ENCODE data around the gene ARGLU1.

Gene ARGLU1

GRCh38 chr13:106530171-106530851 lies 37.6 kb downstream of the ARGLU1 start:
- no peak for TF ChIP-seq GABPA (IDR thresholded peaks at IDR 0.05; ENCODE audit: low read depth)
- no peak for TF ChIP-seq SPI1 (IDR thresholded peaks at IDR 0.05; ENCODE audit: borderline replicate concordance, low read depth)
- no peak for TF ChIP-seq POLR2AphosphoS5 (IDR thresholded peaks at IDR 0.05; ENCODE audit: low read depth)
- TF ChIP-seq, protein P1, sequence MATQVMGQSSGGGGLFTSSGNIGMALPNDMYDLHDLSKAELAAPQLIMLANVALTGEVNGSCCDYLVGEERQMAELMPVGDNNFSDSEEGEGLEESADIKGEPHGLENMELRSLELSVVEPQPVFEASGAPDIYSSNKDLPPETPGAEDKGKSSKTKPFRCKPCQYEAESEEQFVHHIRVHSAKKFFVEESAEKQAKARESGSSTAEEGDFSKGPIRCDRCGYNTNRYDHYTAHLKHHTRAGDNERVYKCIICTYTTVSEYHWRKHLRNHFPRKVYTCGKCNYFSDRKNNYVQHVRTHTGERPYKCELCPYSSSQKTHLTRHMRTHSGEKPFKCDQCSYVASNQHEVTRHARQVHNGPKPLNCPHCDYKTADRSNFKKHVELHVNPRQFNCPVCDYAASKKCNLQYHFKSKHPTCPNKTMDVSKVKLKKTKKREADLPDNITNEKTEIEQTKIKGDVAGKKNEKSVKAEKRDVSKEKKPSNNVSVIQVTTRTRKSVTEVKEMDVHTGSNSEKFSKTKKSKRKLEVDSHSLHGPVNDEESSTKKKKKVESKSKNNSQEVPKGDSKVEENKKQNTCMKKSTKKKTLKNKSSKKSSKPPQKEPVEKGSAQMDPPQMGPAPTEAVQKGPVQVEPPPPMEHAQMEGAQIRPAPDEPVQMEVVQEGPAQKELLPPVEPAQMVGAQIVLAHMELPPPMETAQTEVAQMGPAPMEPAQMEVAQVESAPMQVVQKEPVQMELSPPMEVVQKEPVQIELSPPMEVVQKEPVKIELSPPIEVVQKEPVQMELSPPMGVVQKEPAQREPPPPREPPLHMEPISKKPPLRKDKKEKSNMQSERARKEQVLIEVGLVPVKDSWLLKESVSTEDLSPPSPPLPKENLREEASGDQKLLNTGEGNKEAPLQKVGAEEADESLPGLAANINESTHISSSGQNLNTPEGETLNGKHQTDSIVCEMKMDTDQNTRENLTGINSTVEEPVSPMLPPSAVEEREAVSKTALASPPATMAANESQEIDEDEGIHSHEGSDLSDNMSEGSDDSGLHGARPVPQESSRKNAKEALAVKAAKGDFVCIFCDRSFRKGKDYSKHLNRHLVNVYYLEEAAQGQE (IDR thresholded peaks at IDR 0.05; ENCODE audit: insufficient replicate concordance, low read depth): no peak
- TF ChIP-seq, protein P2, sequence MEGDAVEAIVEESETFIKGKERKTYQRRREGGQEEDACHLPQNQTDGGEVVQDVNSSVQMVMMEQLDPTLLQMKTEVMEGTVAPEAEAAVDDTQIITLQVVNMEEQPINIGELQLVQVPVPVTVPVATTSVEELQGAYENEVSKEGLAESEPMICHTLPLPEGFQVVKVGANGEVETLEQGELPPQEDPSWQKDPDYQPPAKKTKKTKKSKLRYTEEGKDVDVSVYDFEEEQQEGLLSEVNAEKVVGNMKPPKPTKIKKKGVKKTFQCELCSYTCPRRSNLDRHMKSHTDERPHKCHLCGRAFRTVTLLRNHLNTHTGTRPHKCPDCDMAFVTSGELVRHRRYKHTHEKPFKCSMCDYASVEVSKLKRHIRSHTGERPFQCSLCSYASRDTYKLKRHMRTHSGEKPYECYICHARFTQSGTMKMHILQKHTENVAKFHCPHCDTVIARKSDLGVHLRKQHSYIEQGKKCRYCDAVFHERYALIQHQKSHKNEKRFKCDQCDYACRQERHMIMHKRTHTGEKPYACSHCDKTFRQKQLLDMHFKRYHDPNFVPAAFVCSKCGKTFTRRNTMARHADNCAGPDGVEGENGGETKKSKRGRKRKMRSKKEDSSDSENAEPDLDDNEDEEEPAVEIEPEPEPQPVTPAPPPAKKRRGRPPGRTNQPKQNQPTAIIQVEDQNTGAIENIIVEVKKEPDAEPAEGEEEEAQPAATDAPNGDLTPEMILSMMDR (IDR thresholded peaks at IDR 0.05; ENCODE audit: insufficient read depth, low read length): no peak
- Histone ChIP-seq H3K27me3 (ENCODE audit: insufficient read depth, poor library complexity, severe bottlenecking) (peaks cover 34% of the 10 kb centered on the region), H3K4me3 (replicated peaks; ENCODE audit: insufficient read depth, low read length) (no peak overlapping the region), H3K27ac (replicated peaks) (no peak overlapping the region)
- no peak for DNase-seq (ENCODE audit: low read depth in 1 of 2, low spot score in 1 of 2)

- DNase-seq (ENCODE audit: low read depth in 1 of 2, low spot score in 1 of 2): no peak
- H3K4me3 ChIP-seq (replicated peaks; ENCODE audit: insufficient read depth, low read length): no peak overlapping the region
- H3K27me3 ChIP-seq (ENCODE audit: insufficient read depth, poor library complexity, severe bottlenecking): peaks cover 31% of the 10 kb centered on the region
- no peak overlapping the region for H3K27ac ChIP-seq (replicated peaks)
- TF ChIP-seq POLR2AphosphoS5 (IDR thresholded peaks at IDR 0.05; ENCODE audit: low read depth) (no peak), SPI1 (IDR thresholded peaks at IDR 0.05; ENCODE audit: borderline replicate concordance, low read depth) (no peak), GABPA (IDR thresholded peaks at IDR 0.05; ENCODE audit: low read depth) (no peak)
- TF ChIP-seq, protein P1 (IDR thresholded peaks at IDR 0.05; ENCODE audit: insufficient replicate concordance, low read depth): no peak
- TF ChIP-seq, protein P2 (IDR thresholded peaks at IDR 0.05; ENCODE audit: insufficient read depth, low read length): no peak
These were observed 38.3 kb downstream of the ARGLU1 start for GRCh38 chr13:106529415-106530170.

DNA sequence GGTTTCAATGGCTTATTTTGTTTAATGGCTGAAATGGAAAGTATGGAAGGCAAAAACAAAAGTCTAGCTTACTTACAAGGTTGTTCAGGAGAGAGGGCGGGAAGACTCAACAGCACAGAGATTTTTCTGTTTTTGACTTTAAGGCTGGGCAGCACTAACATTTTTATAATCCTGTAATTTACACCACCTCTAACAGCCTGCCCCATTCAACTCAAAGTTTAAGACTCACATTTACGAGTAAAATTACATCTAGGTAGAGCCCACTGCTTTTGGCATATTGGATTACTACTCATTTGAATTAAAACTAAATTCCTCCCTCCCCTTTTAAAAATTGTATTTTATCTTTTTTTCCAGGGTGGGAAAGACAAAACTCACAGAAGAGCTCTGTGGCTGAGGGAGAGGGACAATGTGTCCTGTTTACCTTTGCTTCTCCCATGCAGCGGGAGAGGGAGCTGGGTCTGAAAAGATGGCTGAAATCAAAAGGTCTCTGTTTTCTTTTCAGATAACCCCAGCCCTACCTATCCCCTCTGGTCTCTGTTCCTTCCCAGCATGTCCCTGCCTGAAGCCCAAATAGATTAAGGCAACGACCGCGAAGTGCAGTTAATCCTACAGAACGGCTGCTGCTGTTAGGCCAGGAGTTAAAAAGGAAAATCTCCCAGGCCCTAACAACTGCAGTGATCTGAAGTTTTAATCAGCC lies 39.1 kb downstream of the ARGLU1 start:
- H3K27ac ChIP-seq (replicated peaks): no peak overlapping the region
- peaks cover 26% of the 10 kb centered on the region for H3K27me3 ChIP-seq (ENCODE audit: insufficient read depth, poor library complexity, severe bottlenecking)
- H3K4me3 ChIP-seq (replicated peaks; ENCODE audit: insufficient read depth, low read length): no peak overlapping the region
- TF ChIP-seq, protein P2 (IDR thresholded peaks at IDR 0.05; ENCODE audit: insufficient read depth, low read length): no peak
- TF ChIP-seq, protein P1 (IDR thresholded peaks at IDR 0.05; ENCODE audit: insufficient replicate concordance, low read depth): no peak
- TF ChIP-seq POLR2AphosphoS5 (IDR thresholded peaks at IDR 0.05; ENCODE audit: low read depth) (no peak), GABPA (IDR thresholded peaks at IDR 0.05; ENCODE audit: low read depth) (no peak)
- no peak for DNase-seq (ENCODE audit: low read depth in 1 of 2, low spot score in 1 of 2)

Data from HL-60 (cell line).